Activated CD8-positive, alpha-beta memory T cell treated with anti-CD3 and anti-CD28 coated beads, Interleukin-2, amount 10 ng/mL, durations not matched to agents 7 days and 5 days (primary cell): ENCODE data around the gene CA5A. TPM values are rescaled to one million over a fixed set of nuclear protein-coding genes. Genes with fewer than 3 reads are reported as not detected.
"Not testable (repeated sequence)": the region's sequence is repeated elsewhere in the genome, so short reads cannot be mapped to it uniquely, and the experiment has no call there.

Experiments
- ATAC-seq: fragments of 150-1000 bp; cut with Tn5 transposase; one replicate; pipeline ENCODE4 v1.10.0; 2021; ENCODE audit warnings: moderate library complexity
- CTCF ChIA-PET: fragments of 350-600 bp; sonication (Branson Sonifier 250); formaldehyde crosslinking; loops from one replicate; lab custom pipeline; 2021; ENCODE audit warnings: antibody characterized with exemption; lab: Charles Lee
- DNase-seq: peaks from one replicate; pipeline ENCODE4 v3.0.0-alpha.2; 2020
- H3K27ac Mint-ChIP-seq: one replicate; pipeline ENCODE4 v1.8.0; 2021; ENCODE audit warnings: mild to moderate bottlenecking, mixed read lengths
- H3K27me3 Mint-ChIP-seq: one replicate; pipeline ENCODE4 v1.8.0; 2021; ENCODE audit warnings: mixed read lengths
- H3K36me3 Mint-ChIP-seq: one replicate; pipeline ENCODE4 v1.8.0; 2021; ENCODE audit warnings: mild to moderate bottlenecking, mixed read lengths
- H3K4me1 Mint-ChIP-seq: one replicate; pipeline ENCODE4 v1.8.0; 2021; ENCODE audit warnings: mixed read lengths
- H3K4me3 Mint-ChIP-seq: one replicate; pipeline ENCODE4 v1.8.0; 2021; ENCODE audit warnings: mild to moderate bottlenecking, moderate library complexity, mixed read lengths
- H3K9me3 Mint-ChIP-seq: one replicate; pipeline ENCODE4 v1.8.0; 2022; ENCODE audit warnings: low read depth, mixed read lengths
- total RNA-seq, 2 experiments: library from RNA; stranded (reverse); gene quantifications; one replicate each; pipeline ENCODE4 v1.2.3, GENCODE V29; 2021

The CA5A gene
- total RNA-seq, 2 experiments from 2014 or later, result not detected

GRCh38 chr16:87868254-87869029, 67.9 kb downstream of the CA5A start:
- H3K4me1 Mint-ChIP-seq, result peaks cover 65% of the 10 kb centered on the region
- peak overlapping the region; percentile 95 for H3K27ac Mint-ChIP-seq
- CTCF ChIA-PET, result interaction anchor here (0.6 to 13.2 kb wide), 12 partner anchors 9 to 368 kb away, joined by 3 to 451 read pairs (median 4); partner anchors contain the start of gene KLHDC4
- peaks cover 38% of the 10 kb centered on the region for H3K36me3 Mint-ChIP-seq
- peak overlapping the region; percentile 92 for H3K4me3 Mint-ChIP-seq
- DNase-seq (peak; percentile 87), ATAC-seq (peak; percentile 52)
- not testable (repeated sequence) for H3K9me3 Mint-ChIP-seq, H3K27me3 Mint-ChIP-seq

- H3K36me3 Mint-ChIP-seq, result peaks cover 43% of the 10 kb centered on the region
- H3K27me3 Mint-ChIP-seq, H3K9me3 Mint-ChIP-seq: not testable (repeated sequence)
- CTCF ChIA-PET, result interaction anchor here (0.6 to 13.2 kb wide), 11 partner anchors 9 to 114 kb away, joined by 3 to 451 read pairs (median 4); no protein-coding TSS in a partner anchor
- H3K4me1 Mint-ChIP-seq, result peaks cover 68% of the 10 kb centered on the region
- ATAC-seq, result peak; percentile 3
- peak; percentile 83 for DNase-seq
- H3K4me3 Mint-ChIP-seq, result peak overlapping the region; percentile 92
- peak overlapping the region; percentile 95 for H3K27ac Mint-ChIP-seq
These were observed 70.3 kb downstream of the CA5A start for GRCh38 chr16:87865902-87866555.

- ATAC-seq, result no peak
- Mint-ChIP-seq H3K9me3 (no peaks in the 10 kb centered on the region), H3K4me3 (peak overlapping the region; percentile 70), H3K27me3 (no peaks in the 10 kb centered on the region), H3K36me3 (peaks cover 51% of the 10 kb centered on the region), H3K27ac (peak overlapping the region; percentile 95), H3K4me1 (peaks cover 73% of the 10 kb centered on the region)
- no peak for DNase-seq
- CTCF ChIA-PET, result interaction anchor here (1.8 to 13.2 kb wide), 3 partner anchors 8 to 84 kb away, joined by 8 to 451 read pairs (median 221); no protein-coding TSS in a partner anchor
These were observed 71.9 kb downstream of the CA5A start for GRCh38 chr16:87864331-87864989.

- H3K4me3 Mint-ChIP-seq, result peak overlapping the region; percentile 38
- DNase-seq, H3K27me3 Mint-ChIP-seq, H3K9me3 Mint-ChIP-seq, ATAC-seq: not testable (repeated sequence)
- CTCF ChIA-PET, result interaction anchor here (0.9 kb wide), 1 partner anchor 13 kb away, joined by 4 read pairs; no protein-coding TSS in a partner anchor
- H3K36me3 Mint-ChIP-seq, result peaks cover 53% of the 10 kb centered on the region
- peaks cover 81% of the 10 kb centered on the region for H3K4me1 Mint-ChIP-seq
- H3K27ac Mint-ChIP-seq, result peak overlapping the region; percentile 72
These were observed 73.0 kb downstream of the CA5A start for GRCh38 chr16:87863327-87863635.

- not testable (repeated sequence) for H3K4me3 Mint-ChIP-seq, ATAC-seq, DNase-seq, H3K27me3 Mint-ChIP-seq, H3K9me3 Mint-ChIP-seq
- H3K4me1 Mint-ChIP-seq, result peaks cover 84% of the 10 kb centered on the region
- CTCF ChIA-PET, result interaction anchor here (0.9 to 1.2 kb wide), 2 partner anchors 9 to 13 kb away, joined by 3 to 4 read pairs; no protein-coding TSS in a partner anchor
- H3K27ac Mint-ChIP-seq, result peak overlapping the region; percentile 72
- H3K36me3 Mint-ChIP-seq, result peaks cover 50% of the 10 kb centered on the region
These were observed 73.6 kb downstream of the CA5A start for GRCh38 chr16:87862597-87863326.

GRCh38 chr16:87861300-87862099, 74.8 kb downstream of the CA5A start:
- CTCF ChIA-PET, result interaction anchor here (0.6 to 1.2 kb wide), 2 partner anchors 10 to 54 kb away, joined by 3 read pairs; no protein-coding TSS in a partner anchor
- H3K36me3 Mint-ChIP-seq, result peaks cover 46% of the 10 kb centered on the region
- H3K27me3 Mint-ChIP-seq, H3K9me3 Mint-ChIP-seq, ATAC-seq, DNase-seq, H3K4me3 Mint-ChIP-seq: not testable (repeated sequence)
- H3K4me1 Mint-ChIP-seq, result peaks cover 86% of the 10 kb centered on the region
- H3K27ac Mint-ChIP-seq, result peak overlapping the region; percentile 79

- peaks cover 41% of the 10 kb centered on the region for H3K36me3 Mint-ChIP-seq
These were observed 75.6 kb downstream of the CA5A start for GRCh38 chr16:87860553-87861299.

GRCh38 chr16:87858151-87858993, 78.0 kb downstream of the CA5A start:
- CTCF ChIA-PET, result interaction anchor here (1.6 to 2.4 kb wide), 3 partner anchors 8 to 13 kb away, joined by 4 to 6 read pairs (median 6); no protein-coding TSS in a partner anchor
- Mint-ChIP-seq H3K36me3 (peaks cover 35% of the 10 kb centered on the region), H3K4me1 (peaks cover 89% of the 10 kb centered on the region), H3K27ac (peak overlapping the region; percentile 95)
- not testable (repeated sequence) for H3K27me3 Mint-ChIP-seq, ATAC-seq, DNase-seq, H3K4me3 Mint-ChIP-seq, H3K9me3 Mint-ChIP-seq

More at GRCh38 chr16:87860553-87861299, 75.6 kb downstream of the CA5A start:
- Mint-ChIP-seq H3K4me1 (peaks cover 86% of the 10 kb centered on the region), H3K27me3 (no peaks in the 10 kb centered on the region), H3K27ac (peak overlapping the region; percentile 79), H3K9me3 (no peaks in the 10 kb centered on the region), H3K4me3 (peak overlapping the region; percentile 30)
- ATAC-seq (peak; percentile 17), DNase-seq (peak; percentile 53)
- CTCF ChIA-PET, result interaction anchor here (0.6 to 2.4 kb wide), 3 partner anchors 7 to 89 kb away, joined by 5 to 8 read pairs (median 6); no protein-coding TSS in a partner anchor

GRCh38 chr16:87856791-87857228, 79.5 kb downstream of the CA5A start:
- CTCF ChIA-PET, result interaction anchor here (0.6 to 3.7 kb wide), 7 partner anchors 8 to 1511 kb away, joined by 3 to 37 read pairs (median 12); partner anchors contain the start of gene SLC7A5
- ATAC-seq, result no peak
- Mint-ChIP-seq H3K27me3 (no peaks in the 10 kb centered on the region), H3K27ac (peak overlapping the region; percentile 95), H3K4me3 (peak overlapping the region; percentile 76), H3K9me3 (no peaks in the 10 kb centered on the region), H3K4me1 (peaks cover 83% of the 10 kb centered on the region), H3K36me3 (peaks cover 37% of the 10 kb centered on the region)
- no peak for DNase-seq

GRCh38 chr16:87855852-87856715, 80.2 kb downstream of the CA5A start:
- peak; percentile 88 for DNase-seq
- Mint-ChIP-seq H3K4me3 (peak overlapping the region; percentile 76), H3K27ac (peak overlapping the region; percentile 95), H3K36me3 (peaks cover 39% of the 10 kb centered on the region), H3K9me3 (no peaks in the 10 kb centered on the region), H3K27me3 (no peaks in the 10 kb centered on the region), H3K4me1 (peaks cover 77% of the 10 kb centered on the region)
- ATAC-seq, result peak; percentile 72
- CTCF ChIA-PET, result interaction anchor here (1.5 to 3.7 kb wide), 6 partner anchors 9 to 76 kb away, joined by 8 to 37 read pairs (median 16); partner anchors contain the start of gene SLC7A5
